HG02678 (cell line): ENCODE data around the gene ADAM33.

Experiments used
- ATAC-seq: cut with Tn5 transposase; IDR thresholded peaks from one replicate; pipeline ENCODE4 v1.9.1; 2021; ENCODE audit warnings: mild to moderate bottlenecking, moderate library complexity; ENCODE audit not compliant: unreplicated experiment

The ADAM33 gene

DNA sequence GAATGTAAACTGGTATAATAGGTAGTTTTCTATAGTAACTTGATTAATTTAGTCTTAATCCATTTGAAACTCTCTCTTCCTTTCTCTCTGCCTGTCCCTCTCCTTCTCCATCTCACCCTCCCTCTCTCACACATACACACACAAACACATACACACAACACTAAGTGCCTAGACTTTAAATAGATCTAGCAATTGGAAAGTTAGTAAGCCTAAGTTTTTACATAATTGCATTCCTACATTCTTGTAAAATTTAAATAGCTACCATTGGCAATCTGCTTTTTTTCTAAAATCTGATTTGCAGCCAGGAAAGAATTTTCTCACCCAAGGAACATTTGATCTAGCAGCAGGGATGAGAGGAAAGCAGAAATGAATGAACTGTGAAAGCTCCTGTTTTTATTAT lies 34.3 kb downstream of the ADAM33 start:
- ATAC-seq: no peak

DNA sequence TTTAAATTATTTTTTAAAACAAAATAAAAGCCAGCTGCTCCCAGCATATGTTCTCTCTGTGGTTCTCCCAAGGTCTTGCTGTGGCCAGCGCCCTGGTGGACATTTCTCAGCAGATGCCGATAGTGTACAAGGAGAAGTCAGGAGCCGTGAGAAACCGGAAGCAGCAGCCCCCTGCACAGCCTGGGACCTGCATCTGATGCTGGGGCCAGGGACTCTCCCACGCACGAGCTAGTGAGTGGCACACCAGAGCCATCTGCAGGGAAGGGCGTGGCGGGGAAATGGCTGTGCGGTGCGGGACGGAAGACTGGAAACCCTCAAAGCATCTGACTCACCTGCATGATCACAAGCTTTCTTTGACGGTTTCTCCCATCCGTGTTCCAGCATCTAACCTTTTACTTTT lies 35.2 kb downstream of the ADAM33 start:
- no peak for ATAC-seq

DNA sequence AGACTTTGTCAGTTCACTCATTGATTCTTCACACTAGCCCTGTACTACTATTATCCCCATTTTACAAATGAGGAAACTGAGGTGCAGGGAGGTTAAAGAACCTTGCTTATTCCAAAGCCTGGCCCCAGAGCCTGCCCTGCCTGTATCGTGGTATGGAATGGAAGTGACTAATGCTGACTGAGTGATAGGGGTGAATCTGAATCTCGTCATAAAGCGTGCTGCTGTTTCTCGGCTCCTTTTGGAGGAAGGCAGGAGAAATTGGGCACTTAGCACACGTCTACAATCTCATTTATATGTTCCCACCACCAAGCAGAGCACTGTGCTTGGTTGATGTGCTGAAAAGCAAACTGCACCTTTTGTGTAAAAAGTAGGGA lies 35.8 kb downstream of the ADAM33 start:
- ATAC-seq: no peak

DNA sequence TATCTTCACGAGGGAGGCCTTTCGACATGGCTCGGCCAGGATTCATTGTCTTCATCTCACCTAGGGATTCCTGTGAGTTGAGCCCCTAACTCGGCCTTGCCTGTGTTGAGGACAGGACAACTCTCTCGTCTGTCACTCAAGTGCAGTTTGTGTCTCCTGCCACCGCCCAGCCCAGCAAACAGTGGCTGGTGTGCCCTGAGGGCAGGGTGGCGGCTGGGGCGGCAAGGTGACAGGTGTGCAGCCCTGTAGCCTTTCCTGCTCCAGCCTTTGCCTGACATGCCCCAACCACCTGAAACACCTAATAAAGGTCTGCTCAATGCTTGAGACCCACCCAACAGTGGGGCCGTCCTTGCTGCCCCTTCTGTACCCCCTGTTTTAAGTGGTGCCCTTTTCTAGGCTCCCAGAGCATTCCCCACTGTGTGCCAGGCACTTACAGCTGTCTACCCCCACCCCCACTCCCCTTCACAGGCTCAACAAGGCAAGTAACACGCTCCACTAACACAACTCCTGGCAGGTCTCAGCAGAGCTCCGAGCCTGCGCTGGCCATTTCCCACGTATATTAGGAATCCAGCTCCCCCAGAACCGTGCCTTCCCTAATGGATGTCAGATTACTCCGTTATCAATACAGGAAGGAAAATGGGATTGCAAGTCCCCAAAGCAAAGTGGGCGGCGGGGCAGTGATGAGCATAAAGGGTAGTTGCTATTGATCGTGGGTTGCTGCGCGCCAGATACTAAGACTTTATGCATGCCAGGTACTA lies 36.3 kb downstream of the ADAM33 start:
- ATAC-seq: no peak

DNA sequence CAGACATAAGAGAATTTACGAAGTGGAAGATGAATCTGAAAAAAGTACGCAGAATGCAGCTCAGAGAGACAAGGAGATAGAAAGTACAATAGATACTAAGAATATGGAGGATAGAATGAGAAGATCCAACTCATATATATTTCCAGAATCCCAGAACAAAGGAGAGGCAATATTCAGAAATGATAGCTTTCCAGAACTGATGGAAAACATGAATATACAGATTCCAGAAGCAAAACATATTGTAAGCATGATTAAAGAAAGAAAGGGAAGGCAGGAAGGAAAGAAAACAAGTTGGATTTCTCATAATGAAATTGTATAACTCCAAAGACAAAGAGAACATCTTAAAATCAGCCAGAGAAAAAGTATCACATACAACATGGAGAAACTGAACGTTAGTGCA lies 41.6 kb downstream of the ADAM33 start:
- no peak for ATAC-seq

DNA sequence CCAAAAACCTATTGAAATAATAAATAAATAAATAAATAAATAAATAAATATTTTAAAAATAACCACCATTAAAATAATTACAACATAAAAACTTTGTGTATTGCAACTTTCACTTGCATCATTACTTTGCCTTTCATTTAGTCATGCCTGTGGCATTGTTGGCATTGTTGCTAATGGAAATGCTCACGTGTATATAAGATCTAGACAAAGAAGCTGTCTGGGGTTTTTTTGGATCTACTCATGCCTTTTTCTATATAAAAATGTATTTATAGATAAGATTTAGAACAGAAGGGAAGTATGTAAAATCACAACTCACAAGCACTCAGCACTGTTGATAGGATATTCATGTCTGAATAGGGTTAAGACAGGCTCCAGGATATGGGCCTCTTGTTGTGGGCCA lies 46.5 kb downstream of the ADAM33 start:
- ATAC-seq: no peak

DNA sequence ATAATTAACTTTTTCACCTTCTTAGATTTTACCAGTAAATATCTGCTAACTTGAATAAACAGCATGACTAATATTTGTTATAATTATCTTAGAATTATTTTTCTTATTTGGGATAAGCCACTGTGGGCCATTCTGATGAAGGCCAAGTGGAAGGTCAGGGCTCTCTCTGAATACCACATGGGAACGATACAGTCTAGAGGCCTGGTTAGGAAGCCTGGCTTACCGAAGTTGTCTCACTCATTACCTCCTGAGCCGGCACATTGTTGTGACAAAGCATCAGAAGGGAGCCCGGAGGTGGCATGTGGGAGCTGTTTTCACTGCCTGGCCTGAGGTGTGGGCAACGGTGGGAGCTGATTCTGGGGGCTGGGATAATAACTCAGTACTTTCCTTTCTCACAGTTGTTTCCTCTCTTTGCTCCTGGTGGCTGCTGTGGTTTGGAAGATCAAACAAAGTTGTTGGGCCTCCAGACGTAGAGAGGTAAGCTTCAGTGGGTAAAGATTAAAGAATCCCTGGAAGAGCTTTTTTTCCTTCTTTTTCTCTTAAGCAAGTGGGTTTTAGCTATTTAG lies 47.8 kb downstream of the ADAM33 start:
- ATAC-seq: no peak

DNA sequence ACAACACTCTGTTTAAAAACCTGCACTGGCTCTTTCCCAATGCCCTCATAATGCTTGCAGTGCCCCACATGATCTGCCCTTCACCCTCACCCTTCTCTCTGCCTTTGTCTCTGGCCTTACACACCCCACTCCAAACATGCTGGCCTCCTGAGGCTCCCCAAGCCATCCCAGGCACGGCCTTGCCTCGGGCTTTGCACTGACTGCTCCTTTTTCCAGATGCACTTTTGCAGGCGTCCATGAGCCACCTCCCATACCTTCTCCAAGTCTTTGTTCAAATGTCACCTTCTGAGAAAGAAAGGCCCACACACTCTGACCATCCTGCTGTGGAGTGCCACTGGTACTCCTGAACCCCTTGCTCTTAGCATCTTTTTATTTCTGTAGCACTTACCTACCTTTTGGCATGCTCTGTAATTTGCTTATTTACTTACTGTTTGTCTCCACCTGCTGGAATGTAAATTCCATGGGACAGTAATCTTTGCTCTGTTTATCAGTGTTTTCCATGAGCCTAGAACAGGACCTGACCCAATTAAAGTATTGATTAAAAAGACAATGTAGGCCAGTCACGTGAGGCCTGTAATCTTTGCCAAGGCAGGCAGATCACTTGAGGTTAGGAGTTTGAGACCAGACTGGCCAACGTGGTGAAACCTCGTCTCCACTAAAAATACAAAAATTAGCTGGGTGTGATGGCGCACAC lies 49.4 kb downstream of the ADAM33 start:
- no peak for ATAC-seq

DNA sequence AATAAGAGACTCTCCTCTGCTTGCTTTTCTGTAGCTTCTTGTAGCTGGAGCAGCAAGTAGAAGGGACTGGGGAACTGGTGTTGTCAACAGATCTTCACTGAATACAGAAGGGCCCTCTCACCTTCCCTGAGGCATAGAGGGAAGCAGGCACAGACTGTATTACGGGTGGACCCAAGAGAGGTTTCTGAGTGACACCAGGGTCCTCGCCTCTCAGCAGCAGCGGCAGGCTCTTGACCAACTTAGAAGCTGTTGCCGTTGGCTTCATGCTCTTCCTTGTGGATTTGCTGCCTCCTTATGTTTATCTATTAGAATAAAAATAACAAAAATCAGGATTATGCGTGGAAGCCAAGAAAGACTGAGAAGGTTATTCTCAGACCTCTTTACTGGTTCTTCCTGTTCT lies 50.3 kb downstream of the ADAM33 start:
- ATAC-seq: no peak

DNA sequence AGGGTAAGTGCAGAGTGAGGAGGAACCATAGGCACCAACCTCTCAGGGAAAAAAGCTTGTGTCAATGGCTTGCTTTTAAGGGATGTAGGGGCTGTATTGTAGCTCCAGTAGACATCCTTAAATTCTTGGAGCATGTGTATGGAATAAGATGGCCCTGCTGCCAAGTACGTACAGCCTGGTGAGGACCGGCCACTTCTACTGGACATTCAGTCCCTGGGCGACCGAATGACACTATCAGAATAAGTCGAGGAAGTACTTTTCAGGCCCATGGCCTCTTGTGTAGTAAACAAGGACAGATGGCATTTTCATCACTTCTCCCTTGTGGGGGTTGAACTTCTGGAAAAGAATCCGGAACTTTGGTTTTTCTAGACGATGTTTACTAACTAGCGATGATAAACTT lies 51.4 kb downstream of the ADAM33 start:
- ATAC-seq: no peak

DNA sequence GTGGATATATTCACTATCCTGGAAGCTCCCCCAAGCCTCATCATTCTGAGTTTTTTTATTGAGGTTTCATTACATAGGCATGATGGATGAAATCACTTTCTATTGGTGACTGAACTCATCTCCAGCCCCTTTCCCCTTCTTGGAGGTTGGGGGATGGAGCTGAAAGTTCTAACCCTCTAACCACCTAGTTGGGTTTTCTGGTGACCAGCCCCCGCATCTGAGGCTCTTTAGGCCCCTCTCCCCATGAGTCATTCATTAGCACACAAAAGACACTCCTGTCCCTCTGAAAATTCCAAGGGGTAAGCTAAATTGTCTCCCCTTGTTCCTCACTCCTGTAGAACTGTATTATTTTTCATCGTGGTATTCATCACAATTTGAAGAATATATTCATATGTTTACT lies 51.9 kb downstream of the ADAM33 start:
- no peak for ATAC-seq

DNA sequence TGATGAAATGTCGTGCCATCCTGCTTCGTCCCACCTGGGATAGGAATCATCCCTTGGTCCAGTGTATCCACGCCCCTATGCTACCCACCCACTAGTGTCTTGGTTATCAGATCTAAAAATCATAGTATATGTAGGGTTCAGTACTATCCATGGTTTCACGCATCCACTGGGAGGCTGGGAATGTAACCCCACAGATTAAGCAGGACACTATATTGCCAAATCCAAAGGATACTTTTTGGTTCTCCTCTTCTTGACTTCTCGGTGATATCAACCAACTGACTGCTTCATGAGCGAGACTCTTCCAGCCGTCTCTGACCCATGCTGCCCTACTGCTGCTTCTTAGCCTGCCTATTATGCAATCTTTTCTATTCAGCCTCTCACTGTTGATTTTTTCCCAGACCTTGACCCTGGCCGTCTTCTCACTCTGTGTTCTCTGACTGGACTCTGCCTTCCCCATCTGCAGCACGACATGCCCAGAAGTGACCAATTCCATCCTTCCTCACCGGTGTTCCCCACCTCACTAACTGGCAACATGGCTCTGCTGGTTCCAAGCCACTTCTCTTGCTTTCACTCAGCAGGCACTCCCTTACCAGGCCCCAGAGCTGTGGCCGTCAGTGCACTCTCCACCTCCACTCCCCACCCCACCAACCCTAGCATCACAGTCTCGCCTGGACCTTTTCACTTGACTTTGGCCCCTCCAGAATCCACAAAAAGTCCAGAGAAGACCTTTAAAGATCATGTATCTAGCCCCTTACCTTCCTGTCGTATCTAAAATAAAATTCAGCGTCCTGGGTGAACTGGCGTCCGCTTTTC lies 53.1 kb downstream of the ADAM33 start:
- no peak for ATAC-seq

DNA sequence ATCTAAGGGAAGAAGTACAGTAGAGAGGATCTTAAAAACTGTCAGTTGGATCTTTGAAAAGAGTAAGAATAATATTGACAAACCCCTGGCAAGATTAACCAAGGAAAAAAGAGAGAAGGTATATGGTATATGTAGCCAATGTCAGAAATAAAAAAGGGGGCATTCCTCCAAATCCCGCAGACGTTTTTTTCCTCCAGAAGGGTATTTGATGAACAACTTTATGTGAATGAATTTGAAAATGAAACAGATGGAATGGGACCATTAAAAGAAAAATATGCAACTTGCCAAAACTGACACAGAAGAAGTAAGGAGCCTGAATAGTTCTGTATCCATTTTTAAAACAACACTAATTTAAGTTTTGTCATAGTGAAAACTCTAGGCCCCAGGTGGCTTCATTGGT lies 54.3 kb downstream of the ADAM33 start:
- ATAC-seq: no peak

DNA sequence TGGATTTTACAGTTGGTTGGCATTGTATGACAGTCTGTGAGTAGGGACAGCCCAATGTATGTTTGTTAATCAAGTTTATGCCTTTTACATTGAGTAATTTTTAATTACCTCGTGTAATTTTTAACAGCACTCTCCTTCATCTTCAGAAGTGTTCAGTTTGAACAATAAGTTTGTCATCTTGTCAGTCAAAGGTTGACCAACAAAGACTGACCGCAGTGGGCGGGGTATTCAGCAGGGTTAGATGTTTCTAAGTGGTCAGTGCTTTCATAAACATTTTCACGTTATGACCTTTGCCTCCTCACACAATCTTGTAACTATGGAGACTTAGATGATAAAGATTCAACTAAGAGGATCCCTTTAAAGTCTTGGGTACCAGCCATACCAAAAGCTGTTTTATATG lies 59.4 kb downstream of the ADAM33 start:
- no peak for ATAC-seq

DNA sequence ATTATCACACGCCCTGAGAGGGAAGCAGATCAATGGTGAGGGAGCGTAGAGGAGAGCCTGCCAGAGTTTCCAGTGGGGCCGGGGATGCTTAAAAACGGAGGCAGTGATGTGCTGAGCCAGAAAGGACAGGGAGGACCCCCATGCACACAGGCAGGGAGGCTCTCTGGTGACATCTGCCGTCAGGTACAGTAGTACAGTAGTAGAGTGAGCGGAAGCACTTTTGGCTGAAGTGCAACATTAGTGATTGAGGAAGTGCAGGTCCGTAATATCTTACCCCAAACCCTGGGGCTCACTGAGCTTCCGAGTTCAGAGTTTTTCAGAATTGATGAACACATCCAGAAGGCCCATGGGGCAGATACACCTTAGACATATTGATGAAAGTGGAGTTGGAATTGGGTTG lies 60.7 kb downstream of the ADAM33 start:
- ATAC-seq: no peak
